SK-N-SH (cell line): ENCODE results near the gene ACOXL.

Source experiments
- CHD2 ChIP-seq: fragments of 150-350 bp; IDR thresholded peaks from 2 replicates; pipeline ENCODE4 v1.6.1; 2018; ENCODE audit warnings: low read length; ENCODE audit not compliant: partially characterized antibody
- FOSL2 ChIP-seq: IDR thresholded peaks from 2 replicates; pipeline ENCODE4 v1.4.0; 2012; ENCODE audit warnings: low read depth, mild to moderate bottlenecking, moderate library complexity, borderline replicate concordance
- FOXJ3 ChIP-seq: sonication (generic); formaldehyde crosslinking; IDR thresholded peaks from 2 replicates; pipeline ENCODE4 v1.5.1; 2020; ENCODE audit warnings: mild to moderate bottlenecking, missing genetic modification reagents
- NRF1 ChIP-seq: IDR thresholded peaks from 2 replicates; pipeline ENCODE4 v1.6.1; 2012; ENCODE audit warnings: low read depth, mild to moderate bottlenecking, low read length
- POLR2AphosphoS5 ChIP-seq: IDR thresholded peaks from 2 replicates; pipeline ENCODE4 v1.6.1; 2012; ENCODE audit warnings: low read depth, low read length
- REST ChIP-seq: IDR thresholded peaks from 2 replicates; pipeline ENCODE4 v1.6.1; 2012; ENCODE audit warnings: mild to moderate bottlenecking, low read depth, low read length, moderate library complexity
- RFX5 ChIP-seq: IDR thresholded peaks from 2 replicates; pipeline ENCODE4 v1.6.1; 2012; ENCODE audit warnings: mild to moderate bottlenecking, improper control_type of control experiment, low read length
- SIN3A ChIP-seq: IDR thresholded peaks from 2 replicates; pipeline ENCODE4 v1.6.1; 2012; ENCODE audit warnings: low read depth, mild to moderate bottlenecking, low read length, moderate library complexity, borderline replicate concordance
- TCF12 ChIP-seq: IDR thresholded peaks from 2 replicates; pipeline ENCODE4 v1.4.0; 2012
- TF ChIP-seq, protein P1 (sequence below): IDR thresholded peaks from 2 replicates; pipeline ENCODE4 v1.4.0; 2012; ENCODE audit warnings: low read depth, borderline replicate concordance
- TF ChIP-seq, protein P2 (sequence below): fragments of 200-600 bp; sonication (generic); IDR thresholded peaks from 2 replicates; pipeline ENCODE4 v1.6.1; 2017; ENCODE audit warnings: antibody characterized with exemption, mild to moderate bottlenecking, moderate library complexity

GRCh38 chr2:111145951-111146350, 413.6 kb downstream of the ACOXL start:
- TF ChIP-seq, protein P1, sequence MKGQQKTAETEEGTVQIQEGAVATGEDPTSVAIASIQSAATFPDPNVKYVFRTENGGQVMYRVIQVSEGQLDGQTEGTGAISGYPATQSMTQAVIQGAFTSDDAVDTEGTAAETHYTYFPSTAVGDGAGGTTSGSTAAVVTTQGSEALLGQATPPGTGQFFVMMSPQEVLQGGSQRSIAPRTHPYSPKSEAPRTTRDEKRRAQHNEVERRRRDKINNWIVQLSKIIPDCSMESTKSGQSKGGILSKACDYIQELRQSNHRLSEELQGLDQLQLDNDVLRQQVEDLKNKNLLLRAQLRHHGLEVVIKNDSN: no peak
- TF ChIP-seq CHD2 (no peak), FOXJ3 (CRISPR knock-in tag) (no peak), SIN3A (no peak), POLR2AphosphoS5 (no peak), FOSL2 (no peak), TCF12 (no peak), REST (no peak), NRF1 (no peak), RFX5 (no peak)
- TF ChIP-seq, protein P2, sequence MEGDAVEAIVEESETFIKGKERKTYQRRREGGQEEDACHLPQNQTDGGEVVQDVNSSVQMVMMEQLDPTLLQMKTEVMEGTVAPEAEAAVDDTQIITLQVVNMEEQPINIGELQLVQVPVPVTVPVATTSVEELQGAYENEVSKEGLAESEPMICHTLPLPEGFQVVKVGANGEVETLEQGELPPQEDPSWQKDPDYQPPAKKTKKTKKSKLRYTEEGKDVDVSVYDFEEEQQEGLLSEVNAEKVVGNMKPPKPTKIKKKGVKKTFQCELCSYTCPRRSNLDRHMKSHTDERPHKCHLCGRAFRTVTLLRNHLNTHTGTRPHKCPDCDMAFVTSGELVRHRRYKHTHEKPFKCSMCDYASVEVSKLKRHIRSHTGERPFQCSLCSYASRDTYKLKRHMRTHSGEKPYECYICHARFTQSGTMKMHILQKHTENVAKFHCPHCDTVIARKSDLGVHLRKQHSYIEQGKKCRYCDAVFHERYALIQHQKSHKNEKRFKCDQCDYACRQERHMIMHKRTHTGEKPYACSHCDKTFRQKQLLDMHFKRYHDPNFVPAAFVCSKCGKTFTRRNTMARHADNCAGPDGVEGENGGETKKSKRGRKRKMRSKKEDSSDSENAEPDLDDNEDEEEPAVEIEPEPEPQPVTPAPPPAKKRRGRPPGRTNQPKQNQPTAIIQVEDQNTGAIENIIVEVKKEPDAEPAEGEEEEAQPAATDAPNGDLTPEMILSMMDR: no peak
